BJ (cell line): ENCODE data around the gene MGAT5. TPM values are rescaled to one million over a fixed set of nuclear protein-coding genes. Genes with fewer than 3 reads are reported as not detected.

Source experiments
- CTCF ChIA-PET: fragments of 350-600 bp; formaldehyde crosslinking; extraction: SDS; loops from one replicate; lab custom pipeline; 2021; ENCODE audit warnings: antibody characterized with exemption, inconsistent platforms; lab: Yijun Ruan, JAX
- POLR2A ChIA-PET: fragments of 300-600 bp; sonication (Branson Sonifier 250); formaldehyde crosslinking; extraction: SDS; loops from one replicate; lab custom pipeline; 2021; ENCODE audit warnings: antibody characterized with exemption; lab: Charles Lee
- DNase-seq: peaks from one replicate; pipeline ENCODE4 v3.0.0-alpha.2; 2011; ENCODE audit warnings: low read depth
- H3K27me3 ChIP-seq: 2 replicates; pipeline ENCODE4 v1.6.0; 2011; ENCODE audit warnings: low read length; ENCODE audit not compliant: control insufficient read depth, insufficient read depth
- H3K36me3 ChIP-seq: 2 replicates; pipeline ENCODE4 v1.5.1; 2011; ENCODE audit warnings: low read length; ENCODE audit not compliant: control insufficient read depth, insufficient read depth
- H3K4me3 ChIP-seq: 2 replicates; pipeline ENCODE4 v1.5.1; 2011; ENCODE audit warnings: low read depth, mild to moderate bottlenecking, control low read depth, low read length
- CTCF ChIP-seq: IDR thresholded peaks from 2 replicates; pipeline ENCODE4 v1.5.1; 2011; ENCODE audit warnings: low read depth, mild to moderate bottlenecking, control low read depth, inconsistent platforms, low read length, moderate library complexity; ENCODE audit not compliant: insufficient read depth
- polyA plus RNA-seq: library from polyadenylated mRNA; depleted of rRNA; stranded (reverse); fragments of >200 nt; gene quantifications from 2 replicates; pipeline ENCODE4 v1.2.3, GENCODE V29; 2011

The MGAT5 gene
- polyA plus RNA-seq, 1 experiment, result 25.0 TPM

GRCh38 chr2:134438371-134438770, 184.5 kb downstream of the MGAT5 start:
- Histone ChIP-seq H3K36me3 (peaks cover 4% of the 10 kb centered on the region), H3K4me3 (no peak overlapping the region), H3K27me3 (no peaks in the 10 kb centered on the region)
- TF ChIP-seq CTCF, result no peak
- ChIA-PET POLR2A (no interaction called here), CTCF (interaction anchor here (1.3 to 6.4 kb wide), 3 partner anchors 12 to 320 kb away, joined by 3 to 62 read pairs (median 6); no protein-coding TSS in a partner anchor)
- no peak for DNase-seq

- peaks cover 4% of the 10 kb centered on the region for H3K36me3 ChIP-seq
- no peak for TF ChIP-seq CTCF
- POLR2A ChIA-PET, result no interaction called here
- no peak for DNase-seq
- CTCF ChIA-PET, result interaction anchor here (2.9 kb wide), 1 partner anchor 11 kb away, joined by 19 read pairs; no protein-coding TSS in a partner anchor
- H3K4me3 ChIP-seq, result no peak overlapping the region
- no peaks in the 10 kb centered on the region for H3K27me3 ChIP-seq
These were observed 186.6 kb downstream of the MGAT5 start for GRCh38 chr2:134440336-134440909.

DNA sequence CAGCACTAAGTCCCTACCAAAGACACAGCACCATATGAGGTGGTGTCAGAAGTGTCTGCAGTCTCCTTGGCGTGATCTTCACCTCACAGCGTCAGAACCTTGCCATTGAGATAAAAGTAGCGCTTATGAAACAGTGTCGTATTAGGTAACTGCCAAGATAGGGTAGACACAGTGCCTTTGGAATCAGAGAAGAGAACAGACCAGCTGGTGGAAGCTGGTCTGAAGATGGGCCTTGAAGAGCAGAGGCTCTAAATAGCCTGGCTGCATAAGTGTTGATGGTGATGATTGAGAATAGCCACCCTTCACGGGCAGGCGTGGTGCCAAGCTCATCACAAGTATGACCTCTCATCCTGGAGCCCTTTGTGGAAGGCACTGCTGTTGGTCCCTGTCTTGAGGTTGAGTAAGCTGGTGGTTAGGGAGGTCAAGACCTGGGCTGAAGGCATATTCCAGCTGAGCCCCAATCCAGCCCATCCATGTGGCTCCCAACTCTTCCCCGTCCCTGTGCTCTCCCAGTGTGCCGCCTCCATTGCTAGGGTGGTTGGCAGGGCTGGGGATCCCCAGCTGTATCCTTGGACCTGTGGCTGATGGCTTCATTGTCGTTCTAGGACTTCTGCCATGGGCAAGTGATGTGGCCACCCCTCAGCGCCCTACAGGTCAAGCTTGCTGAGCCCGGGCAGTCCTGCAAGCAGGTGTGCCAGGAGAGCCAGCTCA, 187.4 kb downstream of the MGAT5 start:
- TF ChIP-seq CTCF, result no peak
- no peak for DNase-seq
- POLR2A ChIA-PET, result no interaction called here
- CTCF ChIA-PET, result interaction anchor here (0.6 to 2.9 kb wide), 6 partner anchors 8 to 323 kb away, joined by 3 to 19 read pairs (median 3); no protein-coding TSS in a partner anchor
- peaks cover 4% of the 10 kb centered on the region for H3K36me3 ChIP-seq
- H3K4me3 ChIP-seq, result no peak overlapping the region
- no peaks in the 10 kb centered on the region for H3K27me3 ChIP-seq

GRCh38 chr2:134443814-134444480, 190.1 kb downstream of the MGAT5 start:
- ChIA-PET POLR2A (no interaction called here), CTCF (interaction anchor here (1.4 kb wide), 1 partner anchor 8 kb away, joined by 4 read pairs; no protein-coding TSS in a partner anchor)
- TF ChIP-seq CTCF, result no peak
- no peak overlapping the region for H3K4me3 ChIP-seq
- DNase-seq, result no peak
- H3K36me3 ChIP-seq, result peaks cover 7% of the 10 kb centered on the region
- H3K27me3 ChIP-seq, result no peaks in the 10 kb centered on the region

DNA sequence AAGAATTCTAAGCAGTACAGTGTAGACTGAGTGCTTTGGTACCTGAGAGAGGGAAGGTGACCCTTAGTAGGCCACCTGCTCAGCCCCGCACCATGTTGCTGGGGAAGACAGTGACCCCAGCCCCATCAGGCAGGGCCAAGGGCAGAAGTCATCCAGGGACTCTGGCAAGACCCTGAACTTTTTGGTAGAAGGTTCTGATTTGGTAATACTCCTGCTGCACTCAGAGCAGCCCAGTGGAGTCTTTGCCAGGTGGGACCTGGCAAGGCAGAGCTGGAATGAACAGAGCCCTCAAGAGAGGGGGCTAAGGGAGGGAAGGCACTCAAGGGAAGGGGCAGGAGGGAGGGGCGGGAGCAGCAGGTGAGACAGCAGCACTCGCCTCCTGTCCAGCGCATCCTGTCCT, 191.2 kb downstream of the MGAT5 start:
- Histone ChIP-seq H3K36me3 (peaks cover 7% of the 10 kb centered on the region; the same call in 1 of the 2 replicates), H3K4me3 (no peak overlapping the region), H3K27me3 (no peaks in the 10 kb centered on the region)
- TF ChIP-seq CTCF, result no peak
- ChIA-PET CTCF (interaction anchor here (1.3 to 10.3 kb wide), 5 partner anchors 9 to 559 kb away, joined by 3 to 62 read pairs (median 4); no protein-coding TSS in a partner anchor), POLR2A (no interaction called here)
- DNase-seq, result no peak
